ENCODE data around the gene GATAD2A. TPM values are rescaled to one million over a fixed set of nuclear protein-coding genes. Genes with fewer than 3 reads are reported as not detected.
A peak's percentile ranks its signal among the peaks of the same experiment; 100 is the strongest.

Gene GATAD2A
- total RNA-seq, 1 experiment from 2014 or later, result 189 TPM

- H2BK12ac ChIP-seq (ENCODE audit: insufficient read length, low read depth, low read length), result no peak overlapping the region
- H4K20me1 ChIP-seq (ENCODE audit: control insufficient read depth, insufficient read depth, insufficient read length), result no peaks in the 10 kb centered on the region
- peak overlapping the region; percentile 91 to 94 for H3K4me3 Mint-ChIP-seq
- H2AK5ac ChIP-seq (ENCODE audit: insufficient read length, low read length), result no peak overlapping the region
- H3K4ac ChIP-seq (ENCODE audit: low read depth, low read length), result no peak overlapping the region
- no peak overlapping the region for H3K27ac ChIP-seq (ENCODE audit: insufficient read length, low read depth, low read length)
- peaks cover 5% of the 10 kb centered on the region for H3K23me2 ChIP-seq (ENCODE audit: insufficient read length, low read depth, low read length, poor library complexity, severe bottlenecking)
- H2BK15ac ChIP-seq (ENCODE audit: low read depth, low read length), result no peak overlapping the region
- no peak for DNase-seq
- no peak overlapping the region for H2AFZ ChIP-seq (ENCODE audit: low read length)
- no peaks in the 10 kb centered on the region for H3K27me3 ChIP-seq (ENCODE audit: insufficient read depth, low read length)
- peaks cover 6 to 8% of the 10 kb centered on the region in 2 experiments for H3K4me1 Mint-ChIP-seq
- no peak overlapping the region for H4K8ac ChIP-seq (replicated peaks; ENCODE audit: insufficient read length, low read depth, low read length)
- no peak overlapping the region for H4K91ac ChIP-seq (ENCODE audit: insufficient read length, low read depth, low read length)
- H3K14ac ChIP-seq (ENCODE audit: insufficient read depth, low read length), result no peak overlapping the region
- H3K18ac ChIP-seq (ENCODE audit: insufficient read length, low read depth, low read length), result no peak overlapping the region
- peak overlapping the region; percentile 26 for H3K4me2 ChIP-seq (ENCODE audit: insufficient read depth, insufficient read length, low read length)
- H3K4me1 ChIP-seq (ENCODE audit: insufficient read depth, low read length), result no peaks in the 10 kb centered on the region
- H2BK20ac ChIP-seq (ENCODE audit: low read depth, low read length, poor library complexity, severe bottlenecking), result no peak overlapping the region
- WGBS (ENCODE audit: extremely low coverage, insufficient read length, low lambda C conversion rate), result 100% methylated on average over 1 of the region's 10 CpGs
- no peak overlapping the region for H3K23ac ChIP-seq (ENCODE audit: insufficient read length, low read depth, low read length)
- no peak overlapping the region for H3K56ac ChIP-seq (ENCODE audit: insufficient read length, low read depth, low read length)
- peaks cover 5% of the 10 kb centered on the region for H3K9me3 ChIP-seq (ENCODE audit: control insufficient read depth, low read depth, low read length)
- no peak overlapping the region for H3K27ac Mint-ChIP-seq
- H3K9ac ChIP-seq (ENCODE audit: extremely low read depth, insufficient read length, low read length), result no peak overlapping the region
- peaks cover 10 to 33% (median 24%) of the 10 kb centered on the region in 3 experiments for H3K36me3 Mint-ChIP-seq (ENCODE audit: insufficient read depth in 1 of 3, low read depth in 3 of 3)
- peaks cover 7% of the 10 kb centered on the region for H3K79me1 ChIP-seq (ENCODE audit: insufficient read depth, low read depth, low read length, poor library complexity, severe bottlenecking)
- peaks cover 3 to 4% of the 10 kb centered on the region in 2 experiments; a peak in 3 of 5 replicates for H3K9me3 Mint-ChIP-seq
- TF ChIP-seq CTCF (conservative IDR thresholded peaks at IDR 0.05), result no peak
- no peaks in the 10 kb centered on the region for H3K27me3 Mint-ChIP-seq (ENCODE audit: low read depth)
- no peak overlapping the region for H2BK5ac ChIP-seq (ENCODE audit: insufficient read length, low read length)
- no peak overlapping the region for H3T11ph ChIP-seq (ENCODE audit: low read length)
- no peak overlapping the region for H4K5ac ChIP-seq (ENCODE audit: insufficient read length, low read depth, low read length)
- no peak overlapping the region for H2BK120ac ChIP-seq (ENCODE audit: low read depth, low read length, poor library complexity, severe bottlenecking)
- H3K79me2 ChIP-seq (ENCODE audit: insufficient read depth, low read length), result peaks cover 11% of the 10 kb centered on the region; the same call in 1 of the 2 replicates
Observed at GRCh38 chr19:19517235-19517619, 111.8 kb downstream of the GATAD2A start.
